Thoracic aorta (tissue), 2 donors: ENCODE measurements around the gene RNF43. TPM values are rescaled to one million over a fixed set of nuclear protein-coding genes. Genes with fewer than 3 reads are reported as not detected.

Source experiments
- ATAC-seq: fragments of 150-250 bp; one replicate; pipeline ENCODE4 v1.8.0; 2017; ENCODE audit warnings: low read depth; ENCODE audit not compliant: insufficient number of reproducible peaks, low FRiP score
- DNase-seq: peaks from one replicate; pipeline ENCODE4 v3.0.0-alpha.2; 2020; ENCODE audit warnings: low spot score
- H3K27ac ChIP-seq, 2 donors: fragments of 200-600 bp; sonication (generic); 1 replicate in 1 of 2; 2 replicates in 1 of 2; pipeline ENCODE4 v1.5.1; 2016; ENCODE audit warnings: mild to moderate bottlenecking in 2 of 2, moderate library complexity in 2 of 2
- H3K27me3 ChIP-seq: fragments of 200-600 bp; sonication (generic); replicated peaks from 2 replicates; pipeline ENCODE4 v1.6.0; 2016; ENCODE audit warnings: mild to moderate bottlenecking; ENCODE audit not compliant: insufficient read depth
- H3K36me3 ChIP-seq: fragments of 200-600 bp; sonication (generic); one replicate; pipeline ENCODE4 v1.5.1; 2016
- H3K4me1 ChIP-seq, 2 donors: fragments of 200-600 bp; sonication (generic); 1 replicate in 1 of 2; 2 replicates in 1 of 2; pipeline versions ENCODE4 v1.5.1 to v1.6.0; 2016; ENCODE audit warnings: low read depth in 2 of 2, mild to moderate bottlenecking in 1 of 2; ENCODE audit not compliant: control insufficient read depth in 1 of 2
- H3K4me3 ChIP-seq: fragments of 200-600 bp; sonication (generic); 2 replicates; pipeline ENCODE4 v1.5.1; 2016; ENCODE audit warnings: mild to moderate bottlenecking
- H3K9me3 ChIP-seq: fragments of 200-600 bp; sonication (generic); 2 replicates; pipeline ENCODE4 v1.5.1; 2016
- CTCF ChIP-seq: fragments of 200-600 bp; sonication (generic); IDR thresholded peaks from one replicate; pipeline ENCODE4 v1.5.1; 2019; ENCODE audit warnings: antibody characterized with exemption
- total RNA-seq, 2 donors: library from RNA; depleted of rRNA; stranded (reverse); fragments of >200 nt; gene quantifications; one replicate each; pipeline versions ENCODE4 v1.1.0 to v1.2.3, GENCODE V29; 2016

Gene RNF43
- total RNA-seq, 2 donors from 2014 or later: under 0.01 to 0.49 TPM

- TF ChIP-seq CTCF: no peak
- Histone ChIP-seq H3K4me3 (no peak overlapping the region), H3K9me3 (no peaks in the 10 kb centered on the region), H3K27me3 (no peaks in the 10 kb centered on the region), H3K27ac (no peak overlapping the region), H3K36me3 (no peaks in the 10 kb centered on the region), H3K4me1 (no peaks in the 10 kb centered on the region)
- no peak for ATAC-seq
- DNase-seq: no peak
Measured at GRCh38 chr17:58378733-58379510, 38.4 kb downstream of the RNF43 start.

GRCh38 chr17:58377661-58378060 lies 39.7 kb downstream of the RNF43 start:
- ATAC-seq: no peak
- Histone ChIP-seq H3K27me3 (no peaks in the 10 kb centered on the region), H3K9me3 (no peaks in the 10 kb centered on the region), H3K36me3 (no peaks in the 10 kb centered on the region), H3K27ac (no peak overlapping the region), H3K4me1 (no peaks in the 10 kb centered on the region), H3K4me3 (no peak overlapping the region)
- TF ChIP-seq CTCF: no peak
- no peak for DNase-seq

- H3K27me3 ChIP-seq: no peaks in the 10 kb centered on the region
- no peak for ATAC-seq
Measured at GRCh38 chr17:58377093-58377601, 40.2 kb downstream of the RNF43 start.

GRCh38 chr17:58376472-58377000 lies 40.8 kb downstream of the RNF43 start:
- Histone ChIP-seq H3K4me1 (no peaks in the 10 kb centered on the region), H3K36me3 (no peaks in the 10 kb centered on the region), H3K27me3 (no peaks in the 10 kb centered on the region), H3K9me3 (no peaks in the 10 kb centered on the region), H3K27ac (no peak overlapping the region), H3K4me3 (no peak overlapping the region)
- no peak for DNase-seq
- TF ChIP-seq CTCF: no peak
- no peak for ATAC-seq

More at GRCh38 chr17:58377093-58377601, 40.2 kb downstream of the RNF43 start:
- Histone ChIP-seq H3K27ac (no peak overlapping the region), H3K36me3 (no peaks in the 10 kb centered on the region), H3K9me3 (no peaks in the 10 kb centered on the region), H3K4me1 (no peaks in the 10 kb centered on the region), H3K4me3 (no peak overlapping the region)
- no peak for TF ChIP-seq CTCF
- no peak for DNase-seq

- TF ChIP-seq CTCF: no peak
- ATAC-seq (no peak), DNase-seq (no peak)
- Histone ChIP-seq H3K36me3 (no peaks in the 10 kb centered on the region), H3K27me3 (no peaks in the 10 kb centered on the region), H3K9me3 (no peaks in the 10 kb centered on the region), H3K4me1 (no peaks in the 10 kb centered on the region), H3K4me3 (no peak overlapping the region), H3K27ac (no peak overlapping the region)
Measured at GRCh38 chr17:58375811-58376210, 41.5 kb downstream of the RNF43 start.
